Esophagus squamous epithelium (tissue), 5 donors: ENCODE results near the gene NDUFS2. TPM values are rescaled to one million over a fixed set of nuclear protein-coding genes. Genes with fewer than 3 reads are reported as not detected.

Source experiments
- DNase-seq: peaks from one replicate; lab custom pipeline; 2025; lab: John Stamatoyannopoulos, UW
- H3K27ac ChIP-seq, 4 donors: fragments of 200-600 bp; sonication (generic); one replicate each; pipeline ENCODE4 v1.5.1; 2016 to 2019; ENCODE audit warnings: mild to moderate bottlenecking in 1 of 4
- H3K27me3 ChIP-seq, 4 donors: fragments of 200-600 bp; sonication (generic); 1 replicate in 3 of 4; 2 replicates in 1 of 4; pipeline versions ENCODE4 v1.5.1 to v1.6.0; 2017 to 2021; ENCODE audit warnings: antibody characterized with exemption in 1 of 4
- H3K36me3 ChIP-seq, 3 donors: fragments of 200-600 bp; sonication (generic); one replicate each; pipeline ENCODE4 v1.5.1; 2016 to 2019
- H3K4me1 ChIP-seq, 3 donors: fragments of 200-600 bp; sonication (generic); one replicate each; pipeline ENCODE4 v1.5.1; 2017 to 2019
- H3K4me3 ChIP-seq, 4 donors: fragments of 200-600 bp; sonication (generic); 1 replicate in 3 of 4; 2 replicates in 1 of 4; pipeline ENCODE4 v1.5.1; 2016 to 2019; ENCODE audit warnings: mild to moderate bottlenecking in 2 of 4, moderate library complexity in 1 of 4
- H3K9me3 ChIP-seq, 3 donors: fragments of 200-600 bp; sonication (generic); one replicate each; pipeline ENCODE4 v1.5.1; 2016 to 2019
- CTCF ChIP-seq, 6 experiments: fragments of 450-650 bp in 4 of 6; fragments of 200-600 bp in 2 of 6; sonication (generic) in 2 of 6; IDR thresholded peaks; one replicate each; pipeline ENCODE4 v1.5.1; 2016 to 2019; ENCODE audit warnings: antibody characterized with exemption in 6 of 6, mild to moderate bottlenecking in 4 of 6, moderate library complexity in 4 of 6
- POLR2A ChIP-seq, 4 donors: fragments of 450-650 bp; IDR thresholded peaks; one replicate each; pipeline ENCODE4 v1.6.1; 2017; ENCODE audit warnings: antibody characterized with exemption in 4 of 4, mild to moderate bottlenecking in 4 of 4, moderate library complexity in 3 of 4
- WGBS, 2 donors: methylation state at CpG; one replicate each; pipeline ENCODE4 v1.1.5; 2018; 5-methylcytosine and 5-hydroxymethylcytosine counted together
- intact Hi-C: fragments of 100-400 bp; cut with DNase I; formaldehyde crosslinking; loops from one replicate; pipeline ENCODE4 v1.15.0; 2022
- total RNA-seq, 4 donors: library from RNA; depleted of rRNA; stranded (reverse); fragments of >200 nt; gene quantifications; one replicate each; pipeline ENCODE4 v1.1.0, GENCODE V29; 2016
- donor health status: DM: yes; HTN: yes; CAD: no.

The NDUFS2 gene
- total RNA-seq, 4 donors from 2014 or later = 77.7 to 140 (median 93.7) TPM

- intact Hi-C loops = no loop called here
- 82% methylated on average over 11 to 12 of the region's 12 CpGs for WGBS, 2 donors
- Histone ChIP-seq H3K4me3 (no peak overlapping the region), H3K4me1 (peaks cover 22 to 70% (median 33%) of the 10 kb centered on the region in 3 donors), H3K9me3 (no peaks in the 10 kb centered on the region), H3K27ac (peak overlapping the region in 2 of 4 donors; percentile 45 to 54), H3K36me3 (peaks cover 14 to 74% (median 35%) of the 10 kb centered on the region in 3 donors), H3K27me3 (no peaks in the 10 kb centered on the region)
- no peak for DNase-seq
- TF ChIP-seq POLR2A (IDR thresholded peaks at IDR 0.05) (no peak), CTCF (IDR thresholded peaks at IDR 0.05) (no peak)
Measured at GRCh38 chr1:161171696-161172095, 30.5 kb upstream of the NDUFS2 start.

GRCh38 chr1:161172349-161172748 is 29.8 kb upstream of the NDUFS2 start:
- intact Hi-C loops = no loop called here
- H3K27ac ChIP-seq = peak overlapping the region in 3 of 4 donors; percentile 22 to 65 (median 54)

GRCh38 chr1:161172776-161173376 is 29.3 kb upstream of the NDUFS2 start:
- Histone ChIP-seq H3K36me3 (peaks cover 14 to 74% (median 35%) of the 10 kb centered on the region in 3 donors), H3K9me3 (no peaks in the 10 kb centered on the region), H3K27me3 (no peaks in the 10 kb centered on the region), H3K4me1 (peaks cover 15 to 66% (median 25%) of the 10 kb centered on the region in 3 donors), H3K27ac (peak overlapping the region in 3 of 4 donors; percentile 54 to 66 (median 65)), H3K4me3 (no peak overlapping the region)
- intact Hi-C loops = no loop called here
- WGBS, 2 donors = 46 to 51% methylated on average over 4 of the region's 4 CpGs
- no peak for DNase-seq
- TF ChIP-seq CTCF (IDR thresholded peaks at IDR 0.05) (no peak), POLR2A (IDR thresholded peaks at IDR 0.05) (no peak)

More at GRCh38 chr1:161172349-161172748, 29.8 kb upstream of the NDUFS2 start:
- Histone ChIP-seq H3K4me1 (peaks cover 20 to 66% (median 27%) of the 10 kb centered on the region in 3 donors), H3K27me3 (no peaks in the 10 kb centered on the region), H3K36me3 (peaks cover 14 to 74% (median 35%) of the 10 kb centered on the region in 3 donors), H3K4me3 (no peak overlapping the region), H3K9me3 (no peaks in the 10 kb centered on the region)
- DNase-seq = no peak
- TF ChIP-seq POLR2A (IDR thresholded peaks at IDR 0.05) = no peak
- WGBS, 2 donors = 30 to 50% methylated on average over 1 of the region's 1 CpG

- TF ChIP-seq POLR2A (IDR thresholded peaks at IDR 0.05) (no peak), CTCF (IDR thresholded peaks at IDR 0.05) (no peak)
- peaks cover 12 to 69% (median 28%) of the 10 kb centered on the region in 3 donors for H3K4me1 ChIP-seq
- no peaks in the 10 kb centered on the region for H3K27me3 ChIP-seq
- H3K36me3 ChIP-seq = peaks cover 14 to 72% (median 35%) of the 10 kb centered on the region in 3 donors
- peak overlapping the region in 3 of 4 donors; percentile 54 to 66 (median 65) for H3K27ac ChIP-seq
- intact Hi-C loops = no loop called here
- no peaks in the 10 kb centered on the region for H3K9me3 ChIP-seq
- no peak for DNase-seq
- no peak overlapping the region for H3K4me3 ChIP-seq
- 92% methylated on average over 7 to 11 of the region's 11 CpGs for WGBS, 2 donors
Measured at GRCh38 chr1:161173711-161174110, 28.5 kb upstream of the NDUFS2 start.

- Histone ChIP-seq H3K4me1 (peaks cover 12 to 81% (median 28%) of the 10 kb centered on the region in 3 donors), H3K9me3 (no peaks in the 10 kb centered on the region), H3K36me3 (peaks cover 14 to 60% (median 31%) of the 10 kb centered on the region in 3 donors), H3K27ac (no peak overlapping the region), H3K4me3 (no peak overlapping the region), H3K27me3 (no peaks in the 10 kb centered on the region)
- WGBS, 2 donors = 94 to 95% methylated on average over 10 to 11 of the region's 11 CpGs
- TF ChIP-seq CTCF (IDR thresholded peaks at IDR 0.05) = no peak
- no peak for TF ChIP-seq POLR2A (IDR thresholded peaks at IDR 0.05)
- intact Hi-C loops = no loop called here
- DNase-seq = no peak
Measured at GRCh38 chr1:161174911-161175310, 27.3 kb upstream of the NDUFS2 start.
